ENCODE results near the gene EML4.

The EML4 gene

DNA sequence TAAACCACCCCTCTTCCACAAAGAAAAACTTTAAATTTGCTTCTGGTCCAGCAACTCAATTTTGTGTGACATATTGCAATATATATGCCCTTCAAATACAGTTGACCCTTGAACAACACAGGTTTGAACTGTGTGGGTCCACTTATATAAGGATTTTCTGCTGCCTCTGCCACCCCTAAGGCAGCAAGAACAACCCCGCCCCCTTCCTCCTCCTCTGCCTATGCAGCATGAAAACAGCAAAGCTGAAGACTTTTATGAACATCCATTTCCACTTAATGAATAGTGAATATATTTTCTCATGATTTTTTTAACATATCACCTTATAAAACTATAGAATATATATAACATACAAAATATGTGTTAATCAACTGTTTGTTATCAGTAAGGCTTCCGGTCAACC is 58.3 kb downstream of the EML4 start:
- Histone ChIP-seq H3K27me3 (ENCODE audit: insufficient read depth, poor library complexity, severe bottlenecking) (no peaks in the 10 kb centered on the region), H3K4me3 (replicated peaks; ENCODE audit: insufficient read depth, low read length) (no peak overlapping the region), H3K27ac (replicated peaks) (no peak overlapping the region)
- DNase-seq (ENCODE audit: low read depth in 1 of 2, low spot score in 1 of 2): no peak
- TF ChIP-seq, protein P1, sequence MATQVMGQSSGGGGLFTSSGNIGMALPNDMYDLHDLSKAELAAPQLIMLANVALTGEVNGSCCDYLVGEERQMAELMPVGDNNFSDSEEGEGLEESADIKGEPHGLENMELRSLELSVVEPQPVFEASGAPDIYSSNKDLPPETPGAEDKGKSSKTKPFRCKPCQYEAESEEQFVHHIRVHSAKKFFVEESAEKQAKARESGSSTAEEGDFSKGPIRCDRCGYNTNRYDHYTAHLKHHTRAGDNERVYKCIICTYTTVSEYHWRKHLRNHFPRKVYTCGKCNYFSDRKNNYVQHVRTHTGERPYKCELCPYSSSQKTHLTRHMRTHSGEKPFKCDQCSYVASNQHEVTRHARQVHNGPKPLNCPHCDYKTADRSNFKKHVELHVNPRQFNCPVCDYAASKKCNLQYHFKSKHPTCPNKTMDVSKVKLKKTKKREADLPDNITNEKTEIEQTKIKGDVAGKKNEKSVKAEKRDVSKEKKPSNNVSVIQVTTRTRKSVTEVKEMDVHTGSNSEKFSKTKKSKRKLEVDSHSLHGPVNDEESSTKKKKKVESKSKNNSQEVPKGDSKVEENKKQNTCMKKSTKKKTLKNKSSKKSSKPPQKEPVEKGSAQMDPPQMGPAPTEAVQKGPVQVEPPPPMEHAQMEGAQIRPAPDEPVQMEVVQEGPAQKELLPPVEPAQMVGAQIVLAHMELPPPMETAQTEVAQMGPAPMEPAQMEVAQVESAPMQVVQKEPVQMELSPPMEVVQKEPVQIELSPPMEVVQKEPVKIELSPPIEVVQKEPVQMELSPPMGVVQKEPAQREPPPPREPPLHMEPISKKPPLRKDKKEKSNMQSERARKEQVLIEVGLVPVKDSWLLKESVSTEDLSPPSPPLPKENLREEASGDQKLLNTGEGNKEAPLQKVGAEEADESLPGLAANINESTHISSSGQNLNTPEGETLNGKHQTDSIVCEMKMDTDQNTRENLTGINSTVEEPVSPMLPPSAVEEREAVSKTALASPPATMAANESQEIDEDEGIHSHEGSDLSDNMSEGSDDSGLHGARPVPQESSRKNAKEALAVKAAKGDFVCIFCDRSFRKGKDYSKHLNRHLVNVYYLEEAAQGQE (IDR thresholded peaks at IDR 0.05; ENCODE audit: insufficient replicate concordance, low read depth): no peak

DNA sequence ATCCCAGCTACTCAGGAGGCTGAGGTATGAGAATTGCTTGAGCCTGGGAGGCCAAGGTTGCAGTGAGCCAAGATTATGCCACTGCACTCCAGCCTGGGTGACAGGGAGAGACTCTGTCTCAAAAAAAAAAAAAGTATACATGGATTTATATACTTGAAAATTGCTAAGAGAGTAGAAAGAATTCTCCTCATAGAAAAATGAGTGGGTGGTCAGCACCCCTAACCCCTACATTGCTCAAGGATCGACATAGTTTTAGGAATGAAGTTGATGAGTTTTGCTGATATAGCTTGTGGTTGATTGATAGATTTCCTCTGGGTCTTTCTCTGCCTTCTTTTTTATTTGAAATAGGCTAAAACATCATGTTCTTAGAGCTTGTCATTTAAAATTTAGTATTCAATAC is 58.9 kb downstream of the EML4 start:
- TF ChIP-seq SPI1 (IDR thresholded peaks at IDR 0.05; ENCODE audit: borderline replicate concordance, low read depth) (no peak), POLR2AphosphoS5 (IDR thresholded peaks at IDR 0.05; ENCODE audit: low read depth) (no peak), GABPA (IDR thresholded peaks at IDR 0.05; ENCODE audit: low read depth) (no peak)
- TF ChIP-seq, protein P2, sequence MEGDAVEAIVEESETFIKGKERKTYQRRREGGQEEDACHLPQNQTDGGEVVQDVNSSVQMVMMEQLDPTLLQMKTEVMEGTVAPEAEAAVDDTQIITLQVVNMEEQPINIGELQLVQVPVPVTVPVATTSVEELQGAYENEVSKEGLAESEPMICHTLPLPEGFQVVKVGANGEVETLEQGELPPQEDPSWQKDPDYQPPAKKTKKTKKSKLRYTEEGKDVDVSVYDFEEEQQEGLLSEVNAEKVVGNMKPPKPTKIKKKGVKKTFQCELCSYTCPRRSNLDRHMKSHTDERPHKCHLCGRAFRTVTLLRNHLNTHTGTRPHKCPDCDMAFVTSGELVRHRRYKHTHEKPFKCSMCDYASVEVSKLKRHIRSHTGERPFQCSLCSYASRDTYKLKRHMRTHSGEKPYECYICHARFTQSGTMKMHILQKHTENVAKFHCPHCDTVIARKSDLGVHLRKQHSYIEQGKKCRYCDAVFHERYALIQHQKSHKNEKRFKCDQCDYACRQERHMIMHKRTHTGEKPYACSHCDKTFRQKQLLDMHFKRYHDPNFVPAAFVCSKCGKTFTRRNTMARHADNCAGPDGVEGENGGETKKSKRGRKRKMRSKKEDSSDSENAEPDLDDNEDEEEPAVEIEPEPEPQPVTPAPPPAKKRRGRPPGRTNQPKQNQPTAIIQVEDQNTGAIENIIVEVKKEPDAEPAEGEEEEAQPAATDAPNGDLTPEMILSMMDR (IDR thresholded peaks at IDR 0.05; ENCODE audit: insufficient read depth, low read length): no peak
- TF ChIP-seq, protein P1 (IDR thresholded peaks at IDR 0.05; ENCODE audit: insufficient replicate concordance, low read depth): no peak
- Histone ChIP-seq H3K27me3 (ENCODE audit: insufficient read depth, poor library complexity, severe bottlenecking) (no peaks in the 10 kb centered on the region), H3K4me3 (replicated peaks; ENCODE audit: insufficient read depth, low read length) (no peak overlapping the region), H3K27ac (replicated peaks) (no peak overlapping the region)
- DNase-seq (ENCODE audit: low read depth in 1 of 2, low spot score in 1 of 2): no peak

DNA sequence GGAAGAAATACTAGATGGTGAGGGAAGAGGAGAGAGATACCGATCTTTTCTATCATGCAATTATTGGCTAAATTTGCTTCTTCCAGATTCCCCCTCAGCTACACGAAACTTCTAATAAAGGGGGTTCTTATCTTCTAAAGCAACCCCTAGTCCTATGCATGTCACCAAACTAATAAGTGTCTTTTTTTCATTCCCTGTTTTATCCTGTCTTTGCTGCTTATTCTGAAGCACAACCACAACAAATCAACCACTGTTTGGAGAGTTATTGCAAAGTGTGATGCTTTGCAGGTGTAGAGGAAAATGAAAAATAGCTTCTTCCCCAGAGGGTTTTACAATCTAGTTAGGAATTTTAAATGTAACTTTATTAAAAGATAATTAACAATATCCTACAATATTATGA is 60.8 kb downstream of the EML4 start:
- H3K4me3 ChIP-seq (replicated peaks; ENCODE audit: insufficient read depth, low read length): no peak overlapping the region
- H3K27me3 ChIP-seq (ENCODE audit: insufficient read depth, poor library complexity, severe bottlenecking): no peaks in the 10 kb centered on the region
- TF ChIP-seq, protein P1 (IDR thresholded peaks at IDR 0.05; ENCODE audit: insufficient replicate concordance, low read depth): no peak
- TF ChIP-seq, protein P2 (IDR thresholded peaks at IDR 0.05; ENCODE audit: insufficient read depth, low read length): no peak
- DNase-seq (ENCODE audit: low read depth in 1 of 2, low spot score in 1 of 2): no peak
- no peak overlapping the region for H3K27ac ChIP-seq (replicated peaks)

DNA sequence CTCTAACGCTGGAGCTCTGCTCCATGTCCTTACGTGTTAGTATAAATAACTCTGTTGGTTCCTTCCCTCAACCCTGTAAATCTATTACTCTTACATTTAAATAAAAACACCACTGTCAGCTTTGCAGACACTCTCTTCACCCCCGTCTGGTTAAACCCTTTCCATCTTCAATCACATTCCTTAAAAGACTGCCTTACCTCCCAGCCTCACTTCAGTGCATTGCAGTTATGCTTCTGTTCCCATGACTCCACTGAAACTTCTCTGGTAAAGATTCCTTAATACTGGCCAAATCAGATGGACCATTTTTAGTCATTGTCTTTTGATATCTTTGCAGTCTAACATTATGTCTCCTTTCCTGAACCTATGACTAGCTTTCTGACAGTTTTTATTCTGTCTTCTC is 61.7 kb downstream of the EML4 start:
- no peak overlapping the region for H3K4me3 ChIP-seq (replicated peaks; ENCODE audit: insufficient read depth, low read length)
- no peak overlapping the region for H3K27ac ChIP-seq (replicated peaks)
- no peaks in the 10 kb centered on the region for H3K27me3 ChIP-seq (ENCODE audit: insufficient read depth, poor library complexity, severe bottlenecking)
- DNase-seq (ENCODE audit: low read depth in 1 of 2, low spot score in 1 of 2): no peak
- TF ChIP-seq POLR2AphosphoS5 (IDR thresholded peaks at IDR 0.05; ENCODE audit: low read depth): no peak
- TF ChIP-seq, protein P2 (IDR thresholded peaks at IDR 0.05; ENCODE audit: insufficient read depth, low read length): no peak
- TF ChIP-seq, protein P1 (IDR thresholded peaks at IDR 0.05; ENCODE audit: insufficient replicate concordance, low read depth): no peak
- no peak for TF ChIP-seq GABPA (IDR thresholded peaks at IDR 0.05; ENCODE audit: low read depth)
- no peak for TF ChIP-seq SPI1 (IDR thresholded peaks at IDR 0.05; ENCODE audit: borderline replicate concordance, low read depth)
